GM03348 (cell line): ENCODE results near the gene NTM.
A peak's percentile ranks its signal among the peaks of the same experiment; 100 is the strongest.
"Not testable (repeated sequence)": the region's sequence is repeated elsewhere in the genome, so short reads cannot be mapped to it uniquely, and the experiment has no call there.

Experiments used
- DNase-seq: peaks from one replicate; pipeline ENCODE4 v3.0.0; 2012; ENCODE audit warnings: low spot score

The NTM gene

GRCh38 chr11:131370090-131370751 is at the start of gene NTM:
Gene NTM, plus strand, starts transcription at chr11:131370615.
- DNase-seq, result peak; percentile 34

GRCh38 chr11:131324921-131325570 is 45.4 kb upstream of the NTM start:
- no peak for DNase-seq

GRCh38 chr11:131326829-131327228 is 43.6 kb upstream of the NTM start:
- DNase-seq, result no peak

GRCh38 chr11:131327421-131327820 is 43.0 kb upstream of the NTM start:
- no peak for DNase-seq

- no peak for DNase-seq
Measured at GRCh38 chr11:131328843-131329242, 41.6 kb upstream of the NTM start.

GRCh38 chr11:131331010-131331409 is 39.4 kb upstream of the NTM start:
- no peak for DNase-seq

GRCh38 chr11:131331546-131331945 is 38.9 kb upstream of the NTM start:
- no peak for DNase-seq

- no peak for DNase-seq
Measured at GRCh38 chr11:131334601-131335000, 35.8 kb upstream of the NTM start.

GRCh38 chr11:131341900-131342299 is 28.5 kb upstream of the NTM start:
- not testable (repeated sequence) for DNase-seq

GRCh38 chr11:131342442-131342841 is 28.0 kb upstream of the NTM start:
- DNase-seq, result not testable (repeated sequence)

GRCh38 chr11:131345406-131345805 is 25.0 kb upstream of the NTM start:
- DNase-seq, result no peak

GRCh38 chr11:131349368-131350086 is 20.9 kb upstream of the NTM start:
- no peak for DNase-seq

GRCh38 chr11:131350872-131351271 is 19.5 kb upstream of the NTM start:
- DNase-seq, result no peak

GRCh38 chr11:131351848-131352247 is 18.6 kb upstream of the NTM start:
- DNase-seq, result no peak

GRCh38 chr11:131353766-131354165 is 16.6 kb upstream of the NTM start:
- no peak for DNase-seq

- DNase-seq, result no peak
Measured at GRCh38 chr11:131354251-131354701, 16.1 kb upstream of the NTM start.

- no peak for DNase-seq
Measured at GRCh38 chr11:131356206-131356605, 14.2 kb upstream of the NTM start.

- DNase-seq, result no peak
Measured at GRCh38 chr11:131365329-131365930, 5.0 kb upstream of the NTM start.

- DNase-seq, result no peak
Measured at GRCh38 chr11:131370901-131371790, 731 bp downstream of the NTM start.

- DNase-seq, result no peak
Measured at GRCh38 chr11:131371791-131372104, 1.3 kb downstream of the NTM start.

- DNase-seq, result no peak
Measured at GRCh38 chr11:131372234-131372962, 2.0 kb downstream of the NTM start.
